Thyroid gland (tissue), 4 donors: ENCODE measurements around the gene CYGB.

Experiments used
- CTCF ChIP-seq, 6 experiments: fragments of 200-600 bp in 3 of 6; fragments of 450-650 bp in 3 of 6; sonication (generic) in 3 of 6; IDR thresholded peaks; one replicate each; pipeline ENCODE4 v1.5.1; 2016 to 2019; ENCODE audit warnings: antibody characterized with exemption in 6 of 6, mild to moderate bottlenecking in 2 of 6, inconsistent platforms in 1 of 6, moderate library complexity in 1 of 6
- POLR2A ChIP-seq, 2 donors: fragments of 450-650 bp; IDR thresholded peaks; one replicate each; pipeline ENCODE4 v1.6.1; 2017; ENCODE audit warnings: antibody characterized with exemption in 2 of 2, mild to moderate bottlenecking in 2 of 2, moderate library complexity in 1 of 2

- no peak for TF ChIP-seq POLR2A (IDR thresholded peaks at IDR 0.05)
- TF ChIP-seq CTCF (IDR thresholded peaks at IDR 0.05) = no peak
Observed at GRCh38 chr17:76524598-76525512, 12.7 kb downstream of the CYGB start.
